ENCODE data around the gene ALDH3A2.

The ALDH3A2 gene

GRCh38 chr17:19713901-19714361, 65.4 kb downstream of the ALDH3A2 start:
- no peak overlapping the region for H3K4me3 ChIP-seq (replicated peaks in 1 of 2; ENCODE audit: low read depth in 2 of 2, low read length in 2 of 2)
- no peak for TF ChIP-seq CTCF (IDR thresholded peaks at IDR 0.05; ENCODE audit: low read depth, low read length)
- DNase-seq (ENCODE audit: low read depth in 2 of 2): no peak

GRCh38 chr17:19714542-19715411, 66.2 kb downstream of the ALDH3A2 start:
- DNase-seq (ENCODE audit: low read depth in 2 of 2): no peak
- TF ChIP-seq CTCF (IDR thresholded peaks at IDR 0.05; ENCODE audit: low read depth, low read length): no peak
- H3K4me3 ChIP-seq (replicated peaks in 1 of 2; ENCODE audit: low read depth in 2 of 2, low read length in 2 of 2): no peak overlapping the region

GRCh38 chr17:19716108-19717030, 67.8 kb downstream of the ALDH3A2 start, which contains the start of gene SLC47A2:
SLC47A2 (minus strand) TSS chr17:19716584; CDS start chr17:19716555, 29 bp downstream.
- TF ChIP-seq CTCF (IDR thresholded peaks at IDR 0.05; ENCODE audit: low read depth, low read length): no peak
- DNase-seq (ENCODE audit: low read depth in 2 of 2): no peak
- no peak within 1 kb of the TSS for H3K4me3 ChIP-seq (replicated peaks in 1 of 2; ENCODE audit: low read depth in 2 of 2, low read length in 2 of 2)

GRCh38 chr17:19717031-19717360, 68.4 kb downstream of the ALDH3A2 start:
- TF ChIP-seq CTCF (IDR thresholded peaks at IDR 0.05; ENCODE audit: low read depth, low read length): no peak
- no peak for DNase-seq (ENCODE audit: low read depth in 2 of 2)
- no peak overlapping the region for H3K4me3 ChIP-seq (replicated peaks in 1 of 2; ENCODE audit: low read depth in 2 of 2, low read length in 2 of 2)

GRCh38 chr17:19717411-19717908, 68.9 kb downstream of the ALDH3A2 start:
- no peak overlapping the region for H3K4me3 ChIP-seq (replicated peaks in 1 of 2; ENCODE audit: low read depth in 2 of 2, low read length in 2 of 2)
- TF ChIP-seq CTCF (IDR thresholded peaks at IDR 0.05; ENCODE audit: low read depth, low read length): no peak
- DNase-seq (ENCODE audit: low read depth in 2 of 2): no peak

- TF ChIP-seq CTCF (IDR thresholded peaks at IDR 0.05; ENCODE audit: low read depth, low read length): no peak
- DNase-seq (ENCODE audit: low read depth in 2 of 2): no peak
- H3K4me3 ChIP-seq (replicated peaks in 1 of 2; ENCODE audit: low read depth in 2 of 2, low read length in 2 of 2): no peak overlapping the region
Observed at GRCh38 chr17:19718041-19718612, 69.6 kb downstream of the ALDH3A2 start.
